ENCODE results near the gene TRNT1.

The TRNT1 gene

GRCh38 chr3:3126477-3127431 is at the start of gene TRNT1:
TRNT1 (plus strand) TSS chr3:3126940; CDS start chr3:3129041, 2,101 bp downstream.
- peak; percentile 91 for DNase-seq

GRCh38 chr3:3080309-3080708 is 46.4 kb upstream of the TRNT1 start:
- DNase-seq = no peak

GRCh38 chr3:3081381-3082233 is 45.1 kb upstream of the TRNT1 start:
- no peak for DNase-seq

GRCh38 chr3:3082234-3082924 is 44.4 kb upstream of the TRNT1 start:
- no peak for DNase-seq

GRCh38 chr3:3084890-3085289 is 41.9 kb upstream of the TRNT1 start:
- no peak for DNase-seq

GRCh38 chr3:3085782-3086181 is 41.0 kb upstream of the TRNT1 start:
- no peak for DNase-seq

- DNase-seq = no peak
Measured at GRCh38 chr3:3086239-3086638, 40.5 kb upstream of the TRNT1 start.

GRCh38 chr3:3087279-3087678 is 39.5 kb upstream of the TRNT1 start:
- DNase-seq = no peak

- no peak for DNase-seq
Measured at GRCh38 chr3:3087716-3088465, 38.8 kb upstream of the TRNT1 start.

- DNase-seq = no peak
Measured at GRCh38 chr3:3089017-3089416, 37.7 kb upstream of the TRNT1 start.

- DNase-seq = no peak
Measured at GRCh38 chr3:3097958-3098357, 28.8 kb upstream of the TRNT1 start.

GRCh38 chr3:3101660-3102458 is 24.9 kb upstream of the TRNT1 start:
- DNase-seq = no peak

GRCh38 chr3:3102751-3103150 is 24.0 kb upstream of the TRNT1 start:
- no peak for DNase-seq

GRCh38 chr3:3105246-3105645 is 21.5 kb upstream of the TRNT1 start:
- no peak for DNase-seq

- no peak for DNase-seq
Measured at GRCh38 chr3:3105815-3106214, 20.9 kb upstream of the TRNT1 start.

GRCh38 chr3:3107181-3107580 is 19.6 kb upstream of the TRNT1 start:
- no peak for DNase-seq

- DNase-seq = no peak
Measured at GRCh38 chr3:3107858-3108257, 18.9 kb upstream of the TRNT1 start.

GRCh38 chr3:3109407-3110298 is 17.1 kb upstream of the TRNT1 start:
- no peak for DNase-seq

GRCh38 chr3:3110299-3110630 is 16.5 kb upstream of the TRNT1 start, which contains the start of gene IL5RA:
IL5RA (minus strand) TSS chr3:3110374; CDS start chr3:3104984, 5,390 bp downstream.
- no peak for DNase-seq

- DNase-seq = no peak
Measured at GRCh38 chr3:3110749-3111361, 15.9 kb upstream of the TRNT1 start.
